Measurements from ENCODE around the gene CH25H. TPM values are rescaled to one million over a fixed set of nuclear protein-coding genes. Genes with fewer than 3 reads are reported as not detected.

CH25H gene
- total RNA-seq, 2 experiments from 2014 or later: not detected

GRCh38 chr10:89159316-89159715, 47.8 kb downstream of the CH25H start:
- Mint-ChIP-seq H3K4me3 (no peak overlapping the region), H3K4me1 (peaks cover 20% of the 10 kb centered on the region), H3K36me3 (ENCODE audit: low read depth) (no peaks in the 10 kb centered on the region), H3K27ac (no peak overlapping the region), H3K27me3 (peaks cover 43% of the 10 kb centered on the region), H3K9me3 (no peaks in the 10 kb centered on the region)
- ChIA-PET CTCF (interaction anchor here (0.9 kb wide), 1 partner anchor 130 kb away, joined by 3 read pairs; no protein-coding TSS in a partner anchor), POLR2A (no interaction called here)
- no peak for DNase-seq

GRCh38 chr10:89158446-89158845, 48.7 kb downstream of the CH25H start:
- POLR2A ChIA-PET: no interaction called here
- H3K4me1 Mint-ChIP-seq: peaks cover 12% of the 10 kb centered on the region
- no peak overlapping the region for H3K27ac Mint-ChIP-seq
- H3K36me3 Mint-ChIP-seq (ENCODE audit: low read depth): no peaks in the 10 kb centered on the region
- no peak for DNase-seq
- H3K4me3 Mint-ChIP-seq: no peak overlapping the region
- CTCF ChIA-PET: interaction anchor here (1.2 kb wide), 1 partner anchor 56 kb away, joined by 3 read pairs; no protein-coding TSS in a partner anchor
- H3K9me3 Mint-ChIP-seq: no peaks in the 10 kb centered on the region
- H3K27me3 Mint-ChIP-seq: peaks cover 42% of the 10 kb centered on the region

GRCh38 chr10:89156161-89156835, 50.8 kb downstream of the CH25H start:
- Mint-ChIP-seq H3K4me3 (no peak overlapping the region), H3K36me3 (ENCODE audit: low read depth) (no peaks in the 10 kb centered on the region), H3K27me3 (peaks cover 44% of the 10 kb centered on the region), H3K4me1 (peaks cover 6% of the 10 kb centered on the region), H3K27ac (no peak overlapping the region), H3K9me3 (no peaks in the 10 kb centered on the region)
- CTCF ChIA-PET: no interaction called here
- no peak for DNase-seq
- POLR2A ChIA-PET: no interaction called here

Other genes with a start within 250 kb of the CH25H start
- 10 to 100 TPM; 91.1 to 96.4 TPM for gene FAS, start 216.5 kb downstream of the CH25H start, total RNA-seq
- gene LIPA, start 44.5 kb upstream of the CH25H start, total RNA-seq: 10 to 100 TPM; 40.3 to 42.4 TPM
- 10 to 100 TPM; 14.6 to 14.8 TPM for gene IFIT2, start 94.7 kb upstream of the CH25H start, total RNA-seq
- gene IFIT3, start 120.7 kb upstream of the CH25H start, total RNA-seq: 10 to 100 TPM; 72.6 to 74.5 TPM
- gene IFIT1B, start 170.7 kb upstream of the CH25H start, total RNA-seq: under 1 TPM in 1 of 2 experiments, not detected in 1; 0.15 TPM
- 10 to 100 TPM; 69.8 to 71.6 TPM for gene IFIT1, start 185.3 kb upstream of the CH25H start, total RNA-seq
- gene IFIT5, start 207.3 kb upstream of the CH25H start, total RNA-seq: 10 to 100 TPM; 44.0 to 45.1 TPM